Suppressor macrophage treated with lipopolysaccharide for 1 hour (primary cell): ENCODE data around the gene SLC35A2.
"Not testable (repeated sequence)": the region's sequence is repeated elsewhere in the genome, so short reads cannot be mapped to it uniquely, and the experiment has no call there.

Experiments used
- DNase-seq, 3 donors: peaks; one replicate each; pipeline ENCODE4 v3.0.0-alpha.2; 2020 to 2022

Gene SLC35A2

GRCh38 chrX:48901069-48901468 is 10.4 kb downstream of the SLC35A2 start:
- no peak for DNase-seq

- DNase-seq, result no peak
Observed at GRCh38 chrX:48899078-48899410, 12.4 kb downstream of the SLC35A2 start.

- DNase-seq, result peak; percentile 93 to 94 (median 93)
Observed at GRCh38 chrX:48897625-48898306, 13.7 kb downstream of the SLC35A2 start, which contains the start of the genes PQBP1 and TIMM17B. Gene PQBP1, plus strand, starts transcription at chrX:48897930. Its CDS starts 580 bp downstream, at chrX:48898510. Gene TIMM17B, minus strand, starts transcription at chrX:48897768. Its CDS starts 19 bp downstream, at chrX:48897749.

GRCh38 chrX:48897157-48897624 is 14.3 kb downstream of the SLC35A2 start:
- peak; percentile 81 to 89 (median 84) for DNase-seq

- peak; percentile 27 to 49 (median 28) for DNase-seq
Observed at GRCh38 chrX:48896611-48897011, 14.8 kb downstream of the SLC35A2 start.

GRCh38 chrX:48894891-48895290 is 16.6 kb downstream of the SLC35A2 start:
- no peak for DNase-seq

- DNase-seq, result no peak
Observed at GRCh38 chrX:48893556-48894348, 17.7 kb downstream of the SLC35A2 start.

- DNase-seq, result no peak
Observed at GRCh38 chrX:48892896-48893295, 18.6 kb downstream of the SLC35A2 start.

GRCh38 chrX:48891402-48892288 is 19.8 kb downstream of the SLC35A2 start:
- DNase-seq, result peak; percentile 85 to 89 (median 87)

GRCh38 chrX:48890934-48891401 is 20.5 kb downstream of the SLC35A2 start:
- peak in 1 of 3 donors; percentile 21 for DNase-seq

- no peak for DNase-seq
Observed at GRCh38 chrX:48890296-48890925, 21.0 kb downstream of the SLC35A2 start.

- DNase-seq, result not testable (repeated sequence)
Observed at GRCh38 chrX:48886586-48886985, 24.9 kb downstream of the SLC35A2 start.

- no peak for DNase-seq
Observed at GRCh38 chrX:48883729-48884128, 27.7 kb downstream of the SLC35A2 start.

GRCh38 chrX:48876944-48877343 is 34.5 kb downstream of the SLC35A2 start:
- peak; percentile 41 to 66 (median 58) for DNase-seq

- not testable (repeated sequence) for DNase-seq
Observed at GRCh38 chrX:48872017-48872416, 39.4 kb downstream of the SLC35A2 start.

GRCh38 chrX:48864210-48864609 is 47.2 kb downstream of the SLC35A2 start:
- DNase-seq, result no peak

GRCh38 chrX:48854898-48855297 is 56.5 kb downstream of the SLC35A2 start:
- no peak for DNase-seq

GRCh38 chrX:48854121-48854804 is 57.2 kb downstream of the SLC35A2 start:
- DNase-seq, result not testable (repeated sequence)

GRCh38 chrX:48853494-48853893 is 58.0 kb downstream of the SLC35A2 start:
- DNase-seq, result not testable (repeated sequence)
